CD14-positive monocyte (primary cell): ENCODE measurements around the gene ADSL. TPM values are rescaled to one million over a fixed set of nuclear protein-coding genes. Genes with fewer than 3 reads are reported as not detected.
A peak's percentile ranks its signal among the peaks of the same experiment; 100 is the strongest.

Experiments used
- DNase-seq, 3 donors: peaks; one replicate each; pipeline ENCODE4 v3.0.0-alpha.2; 2011 to 2022
- H2AFZ ChIP-seq: 2 replicates; pipeline ENCODE4 v1.6.0; 2012; ENCODE audit warnings: mild to moderate bottlenecking, low read depth, low read length, inconsistent platforms; ENCODE audit not compliant: insufficient read depth, poor library complexity, severe bottlenecking
- H3K27ac ChIP-seq, 2 donors: 1 replicate in 1 of 2; 2 replicates in 1 of 2; pipeline ENCODE4 v1.5.1; 2012 to 2013; ENCODE audit warnings: low read length in 2 of 2, control low read depth in 1 of 2, inconsistent platforms in 1 of 2, low read depth in 1 of 2, mild to moderate bottlenecking in 1 of 2
- H3K27me3 ChIP-seq, 2 donors: one replicate each; pipeline versions ENCODE4 v1.6.0 to v1.6.1; 2011 to 2013; ENCODE audit warnings: low read length in 2 of 2; ENCODE audit not compliant: control insufficient read depth in 2 of 2, insufficient read depth in 2 of 2
- H3K36me3 ChIP-seq, 2 donors: replicated peaks in 1 of 2; 1 replicate in 1 of 2; 2 replicates in 1 of 2; pipeline versions ENCODE4 v1.5.1 to v1.6.1; 2012 to 2013; ENCODE audit warnings: low read length in 2 of 2, control low read depth in 1 of 2, inconsistent platforms in 1 of 2, mild to moderate bottlenecking in 1 of 2; ENCODE audit not compliant: insufficient read depth in 2 of 2, control insufficient read depth in 1 of 2
- H3K4me1 ChIP-seq, 2 donors: 1 replicate in 1 of 2; 2 replicates in 1 of 2; pipeline versions ENCODE4 v1.5.1 to v1.6.1; 2012 to 2013; ENCODE audit warnings: low read length in 2 of 2, control low read depth in 1 of 2, inconsistent platforms in 1 of 2, mild to moderate bottlenecking in 1 of 2, moderate library complexity in 1 of 2; ENCODE audit not compliant: insufficient read depth in 2 of 2, control insufficient read depth in 1 of 2
- H3K4me2 ChIP-seq: replicated peaks from 2 replicates; pipeline ENCODE3; 2012; ENCODE audit warnings: low read length, moderate library complexity, mild to moderate bottlenecking; ENCODE audit not compliant: poor library complexity, severe bottlenecking; ENCODE audit errors: extremely low read depth
- H3K4me3 ChIP-seq, 3 experiments: fragments of 200-600 bp in 1 of 3; sonication (generic) in 1 of 3; replicated peaks in 1 of 3; 1 replicate in 2 of 3; 2 replicates in 1 of 3; pipeline ENCODE4 v1.5.1; 2011 to 2013; ENCODE audit warnings: low read length in 3 of 3, mild to moderate bottlenecking in 3 of 3, control low read depth in 2 of 3, low read depth in 2 of 3, inconsistent platforms in 1 of 3, moderate library complexity in 1 of 3
- H3K79me2 ChIP-seq: 2 replicates; pipeline ENCODE4 v1.6.0; 2012; ENCODE audit warnings: mild to moderate bottlenecking, control low read depth, inconsistent platforms, low read length, moderate library complexity; ENCODE audit not compliant: insufficient read depth
- H3K9ac ChIP-seq: 2 replicates; pipeline ENCODE4 v1.6.0; 2017; ENCODE audit warnings: low read length, mild to moderate bottlenecking; ENCODE audit not compliant: insufficient read depth, poor library complexity, severe bottlenecking
- H3K9me3 ChIP-seq, 2 donors: replicated peaks in 1 of 2; 1 replicate in 1 of 2; 2 replicates in 1 of 2; pipeline versions ENCODE4 v1.5.1 to v1.6.1; 2012 to 2013; ENCODE audit warnings: low read length in 2 of 2, control low read depth in 1 of 2; ENCODE audit not compliant: control insufficient read depth in 1 of 2, insufficient read depth in 1 of 2
- H4K20me1 ChIP-seq: 2 replicates; pipeline ENCODE4 v1.6.0; 2012; ENCODE audit warnings: mild to moderate bottlenecking, low read length, control low read depth, moderate library complexity; ENCODE audit not compliant: insufficient read depth
- H3K27ac Mint-ChIP-seq, 7 donors: one replicate each; pipeline ENCODE4 v1.8.0; 2020; ENCODE audit warnings: mild to moderate bottlenecking in 7 of 7, mixed read lengths in 7 of 7, moderate library complexity in 6 of 7, inconsistent platforms in 2 of 7
- H3K27me3 Mint-ChIP-seq, 3 donors: one replicate each; pipeline ENCODE4 v1.8.0; 2021 to 2022; ENCODE audit warnings: low read depth in 3 of 3, mild to moderate bottlenecking in 3 of 3, mixed read lengths in 3 of 3, moderate library complexity in 3 of 3, inconsistent platforms in 1 of 3
- H3K36me3 Mint-ChIP-seq, 2 donors: one replicate each; pipeline ENCODE4 v1.8.0; 2020; ENCODE audit warnings: mixed read lengths in 2 of 2, inconsistent platforms in 1 of 2, mild to moderate bottlenecking in 1 of 2
- H3K4me1 Mint-ChIP-seq: one replicate; pipeline ENCODE4 v1.8.0; 2020; ENCODE audit warnings: mild to moderate bottlenecking, mixed read lengths
- H3K4me3 Mint-ChIP-seq, 2 donors: one replicate each; pipeline ENCODE4 v1.8.0; 2020; ENCODE audit warnings: mild to moderate bottlenecking in 2 of 2, mixed read lengths in 2 of 2, moderate library complexity in 1 of 2
- H3K9me3 Mint-ChIP-seq, 7 donors: one replicate each; pipeline ENCODE4 v1.8.0; 2020 to 2022; ENCODE audit warnings: mixed read lengths in 7 of 7, mild to moderate bottlenecking in 6 of 7, moderate library complexity in 6 of 7, inconsistent platforms in 2 of 7
- WGBS: methylation state at CpG from one replicate; pipeline ENCODE4 v1.1.5; 2013; ENCODE audit warnings: missing lambda C conversion rate; ENCODE audit not compliant: insufficient coverage; 5-methylcytosine and 5-hydroxymethylcytosine counted together
- intact Hi-C, 2 donors: fragments of 100-400 bp; cut with micrococcal nuclease; formaldehyde crosslinking; loops; one replicate each; pipeline versions ENCODE4 v1.15.0 to v1.15.1; 2023
- polyA plus RNA-seq, 3 donors: library from polyadenylated mRNA; depleted of rRNA in 1 of 3; unstranded in 2 of 3; stranded (reverse) in 1 of 3; fragments of 300-500 nt in 2 of 3; fragments of >200 nt in 1 of 3; fragmentation: Illumina TruSeq in 2 of 3; gene quantifications; 1 replicate in 2 of 3; 2 replicates in 1 of 3; pipeline ENCODE4 v1.2.3, GENCODE V29; 2012 to 2021
- TF ChIP-seq, protein P1 (sequence below): fragments of 200-600 bp; IDR thresholded peaks from one replicate; pipeline ENCODE4 v1.8.0; 2022; ENCODE audit warnings: antibody characterized with exemption, mild to moderate bottlenecking

ADSL gene
- polyA plus RNA-seq, 3 donors = 56.7 to 82.3 (median 65.1) TPM

DNA sequence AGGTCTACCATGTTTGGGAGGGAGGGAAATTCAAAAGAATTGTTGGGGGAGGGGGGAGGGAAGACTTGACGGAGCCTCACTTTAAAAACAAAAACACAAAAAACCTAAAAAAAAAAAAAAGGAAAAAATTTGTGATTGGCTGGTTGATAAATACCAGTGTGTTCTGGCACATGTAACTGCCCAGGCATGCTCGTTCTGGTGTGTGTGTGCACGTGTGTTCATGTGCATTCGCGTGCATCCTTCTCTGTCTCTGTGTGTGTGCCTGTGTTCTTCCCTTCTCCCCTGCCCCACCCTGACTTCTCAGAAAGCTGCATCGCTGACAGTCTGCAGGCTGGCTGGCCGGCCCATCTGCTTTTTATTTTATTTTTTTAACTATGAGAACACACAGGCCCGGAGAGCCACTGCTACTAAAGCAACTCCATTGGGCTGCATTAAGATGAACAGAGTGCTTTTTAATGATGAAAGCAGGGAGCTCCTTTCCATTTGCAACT, 22.6 kb upstream of the ADSL start:
- H3K79me2 ChIP-seq = no peaks in the 10 kb centered on the region
- no peak for DNase-seq
- no peak overlapping the region for H3K4me3 ChIP-seq
- H3K4me1 ChIP-seq = peaks cover 0 to under 1% of the 10 kb centered on the region in 2 donors
- Mint-ChIP-seq H3K27ac (peak overlapping the region in 1 of 7 donors; percentile 10), H3K27me3 (no peaks in the 10 kb centered on the region), H3K9me3 (no peaks in the 10 kb centered on the region), H3K4me3 (no peak overlapping the region), H3K36me3 (peaks cover 85 to 94% of the 10 kb centered on the region in 2 donors), H3K4me1 (peaks cover 1% of the 10 kb centered on the region)
- no peak overlapping the region for H3K9ac ChIP-seq
- TF ChIP-seq, protein P1, sequence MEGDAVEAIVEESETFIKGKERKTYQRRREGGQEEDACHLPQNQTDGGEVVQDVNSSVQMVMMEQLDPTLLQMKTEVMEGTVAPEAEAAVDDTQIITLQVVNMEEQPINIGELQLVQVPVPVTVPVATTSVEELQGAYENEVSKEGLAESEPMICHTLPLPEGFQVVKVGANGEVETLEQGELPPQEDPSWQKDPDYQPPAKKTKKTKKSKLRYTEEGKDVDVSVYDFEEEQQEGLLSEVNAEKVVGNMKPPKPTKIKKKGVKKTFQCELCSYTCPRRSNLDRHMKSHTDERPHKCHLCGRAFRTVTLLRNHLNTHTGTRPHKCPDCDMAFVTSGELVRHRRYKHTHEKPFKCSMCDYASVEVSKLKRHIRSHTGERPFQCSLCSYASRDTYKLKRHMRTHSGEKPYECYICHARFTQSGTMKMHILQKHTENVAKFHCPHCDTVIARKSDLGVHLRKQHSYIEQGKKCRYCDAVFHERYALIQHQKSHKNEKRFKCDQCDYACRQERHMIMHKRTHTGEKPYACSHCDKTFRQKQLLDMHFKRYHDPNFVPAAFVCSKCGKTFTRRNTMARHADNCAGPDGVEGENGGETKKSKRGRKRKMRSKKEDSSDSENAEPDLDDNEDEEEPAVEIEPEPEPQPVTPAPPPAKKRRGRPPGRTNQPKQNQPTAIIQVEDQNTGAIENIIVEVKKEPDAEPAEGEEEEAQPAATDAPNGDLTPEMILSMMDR = no peak
- 100% methylated on average over 4 of the region's 8 CpGs for WGBS
- intact Hi-C loops = no loop called here
- H4K20me1 ChIP-seq = peaks cover 5% of the 10 kb centered on the region
- H3K36me3 ChIP-seq = peaks cover 71 to 92% of the 10 kb centered on the region in 2 donors
- H3K27ac ChIP-seq = no peak overlapping the region
- no peaks in the 10 kb centered on the region for H3K27me3 ChIP-seq
- H3K4me2 ChIP-seq = no peak overlapping the region
- no peaks in the 10 kb centered on the region for H3K9me3 ChIP-seq
- H2AFZ ChIP-seq = no peak overlapping the region

DNA sequence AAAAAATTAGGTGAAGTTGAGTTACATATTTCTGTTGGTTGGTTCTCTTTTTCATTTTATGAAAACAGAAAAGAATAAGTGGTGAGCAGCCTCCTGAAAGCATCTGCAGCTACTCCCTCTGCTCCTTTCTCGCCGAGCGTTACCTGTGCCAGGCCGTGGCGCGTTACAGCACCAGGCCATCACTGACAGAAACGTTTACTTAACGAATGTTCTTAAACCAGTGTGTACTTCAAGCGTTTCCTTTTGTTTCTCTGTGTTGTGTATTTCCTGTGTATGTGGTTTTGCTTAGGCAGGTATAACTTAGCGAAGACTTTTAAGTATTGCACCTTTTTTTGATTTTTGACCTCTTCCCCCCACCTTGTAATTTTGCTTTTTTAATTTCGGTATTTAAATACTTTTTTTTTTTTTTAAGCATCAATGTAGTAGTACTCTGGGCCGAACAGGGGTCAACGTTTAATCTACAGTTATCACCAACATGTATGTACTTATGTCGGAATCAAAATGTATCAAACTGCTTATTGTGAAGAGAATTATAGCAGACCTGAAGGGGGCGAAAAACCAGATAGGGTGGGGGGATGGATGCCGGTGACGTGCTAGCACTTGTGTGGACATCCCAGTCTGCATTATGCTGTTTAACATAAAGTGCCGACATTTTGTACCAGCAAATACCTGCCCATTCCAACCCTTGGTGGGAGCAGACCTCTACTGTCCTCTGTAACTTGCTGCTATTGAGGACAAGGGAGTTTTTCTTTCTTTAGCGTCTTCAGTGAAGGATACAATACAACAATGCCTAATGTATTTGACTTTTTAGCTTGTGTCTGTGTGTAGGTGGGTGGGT, 21.6 kb upstream of the ADSL start:
- Histone ChIP-seq H3K9ac (no peak overlapping the region), H3K4me3 (no peak overlapping the region), H4K20me1 (peaks cover 5% of the 10 kb centered on the region), H3K27ac (no peak overlapping the region), H3K4me1 (peaks cover 0 to 6% of the 10 kb centered on the region in 2 donors), H3K36me3 (peaks cover 67 to 83% of the 10 kb centered on the region in 2 donors), H3K9me3 (no peaks in the 10 kb centered on the region), H3K79me2 (no peaks in the 10 kb centered on the region), H3K27me3 (no peaks in the 10 kb centered on the region), H2AFZ (no peak overlapping the region), H3K4me2 (no peak overlapping the region)
- H3K36me3 Mint-ChIP-seq = peaks cover 78 to 91% of the 10 kb centered on the region in 2 donors
- 92% methylated on average over 9 of the region's 19 CpGs for WGBS
- H3K4me3 Mint-ChIP-seq = no peak overlapping the region
- TF ChIP-seq, protein P1 = no peak
- DNase-seq = no peak
- intact Hi-C loops = no loop called here
- H3K27ac Mint-ChIP-seq = peak overlapping the region in 1 of 7 donors; percentile 57
- H3K27me3 Mint-ChIP-seq = no peaks in the 10 kb centered on the region
- no peaks in the 10 kb centered on the region for H3K9me3 Mint-ChIP-seq
- H3K4me1 Mint-ChIP-seq = peaks cover 10% of the 10 kb centered on the region
